ENCODE results near the gene THRA.

The THRA gene

GRCh38 chr17:40026816-40027613, 35.8 kb upstream of the THRA start:
- peak; percentile 49 to 51 for DNase-seq (ENCODE audit: low read depth in 2 of 2)

GRCh38 chr17:40027614-40028012, 35.2 kb upstream of the THRA start:
- DNase-seq (ENCODE audit: low read depth in 2 of 2): no peak

- DNase-seq (ENCODE audit: low read depth in 2 of 2): no peak
Measured at GRCh38 chr17:40028595-40028994, 34.2 kb upstream of the THRA start.

- DNase-seq (ENCODE audit: low read depth in 2 of 2): no peak
Measured at GRCh38 chr17:40031706-40032105, 31.1 kb upstream of the THRA start.

DNA sequence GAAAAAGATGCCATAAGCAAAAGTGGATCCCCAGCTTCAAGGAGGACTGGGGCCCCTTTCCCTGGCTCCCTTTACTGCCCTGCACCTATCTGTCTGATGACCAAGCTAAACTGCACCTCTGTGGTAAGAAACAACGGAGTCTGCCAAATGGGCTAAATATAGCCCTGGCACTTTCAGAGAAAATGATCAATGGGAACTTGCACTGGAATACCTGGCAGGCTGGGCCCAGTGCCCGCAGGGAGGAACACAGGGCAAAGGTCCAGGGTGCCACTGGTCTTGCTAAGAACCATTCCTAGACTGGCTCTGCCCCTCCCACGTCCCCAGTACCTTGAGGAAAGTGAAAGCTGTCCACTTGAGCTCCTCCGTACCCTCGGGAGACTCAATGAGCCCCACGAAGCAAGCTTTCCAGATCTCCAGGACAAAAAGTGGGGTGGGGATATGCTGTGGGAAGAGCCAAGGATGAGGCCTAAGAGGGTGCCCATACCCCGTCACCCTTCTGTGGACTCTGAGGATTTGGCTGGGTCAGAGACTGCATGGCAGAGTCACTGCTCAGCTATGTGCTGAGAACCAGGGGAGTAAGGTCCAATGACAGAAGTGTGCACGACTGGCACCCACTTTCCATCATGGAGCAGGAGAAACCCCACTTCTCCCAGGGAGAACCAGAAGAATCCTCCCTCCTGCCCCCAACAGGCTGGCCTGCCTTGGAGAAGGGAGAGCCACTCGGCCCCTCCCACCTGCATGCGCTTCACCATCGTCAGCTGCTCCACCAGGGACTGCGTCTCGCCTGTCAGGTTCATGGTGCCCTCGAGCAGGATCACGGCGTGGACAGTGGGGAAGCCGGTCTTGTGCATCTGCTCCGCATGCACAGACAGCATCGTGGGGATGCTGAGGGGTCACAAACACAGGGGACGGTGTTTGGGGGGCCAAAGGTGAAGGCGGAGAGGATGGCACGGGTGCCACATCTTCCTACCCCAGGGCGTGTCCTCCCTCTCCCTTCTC, 30.1 kb upstream of the THRA start:
- no peak for DNase-seq (ENCODE audit: low read depth in 2 of 2)

- no peak for DNase-seq (ENCODE audit: low read depth in 2 of 2)
Measured at GRCh38 chr17:40033339-40033738, 29.4 kb upstream of the THRA start.

- DNase-seq (ENCODE audit: low read depth in 2 of 2): no peak
Measured at GRCh38 chr17:40034426-40035161, 28.2 kb upstream of the THRA start.

GRCh38 chr17:40035162-40035559, 27.6 kb upstream of the THRA start:
- no peak for DNase-seq (ENCODE audit: low read depth in 2 of 2)

DNA sequence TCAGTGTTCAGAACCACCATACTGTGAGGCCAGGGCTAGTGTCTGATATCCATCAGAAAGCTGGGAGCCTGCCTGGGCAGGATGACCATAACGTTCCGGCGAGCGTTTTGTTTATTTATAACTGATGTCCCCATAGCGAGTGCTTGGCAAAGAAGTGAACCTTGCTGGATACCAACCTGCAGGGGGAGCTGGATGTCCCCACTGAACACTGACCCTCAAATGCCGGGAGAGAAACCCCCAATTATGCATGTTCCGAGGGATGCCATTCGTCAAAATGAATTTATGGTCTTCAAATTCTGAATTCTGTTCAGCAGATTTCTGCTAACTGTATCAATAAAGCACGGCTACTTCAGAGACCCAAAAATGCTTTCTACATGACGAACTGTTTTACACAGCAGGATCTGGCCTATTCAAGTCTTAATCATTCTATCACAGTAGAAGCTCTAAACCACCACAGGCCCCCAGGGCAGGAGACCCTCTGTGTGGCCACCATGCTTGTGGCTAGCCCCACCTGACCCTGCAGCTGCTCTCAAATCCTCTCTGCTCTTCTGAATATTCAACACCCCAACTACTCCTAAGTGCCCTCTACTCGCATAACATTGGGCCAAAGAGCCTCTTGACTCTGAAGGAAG, 23.8 kb upstream of the THRA start:
- no peak for DNase-seq (ENCODE audit: low read depth in 2 of 2)

DNA sequence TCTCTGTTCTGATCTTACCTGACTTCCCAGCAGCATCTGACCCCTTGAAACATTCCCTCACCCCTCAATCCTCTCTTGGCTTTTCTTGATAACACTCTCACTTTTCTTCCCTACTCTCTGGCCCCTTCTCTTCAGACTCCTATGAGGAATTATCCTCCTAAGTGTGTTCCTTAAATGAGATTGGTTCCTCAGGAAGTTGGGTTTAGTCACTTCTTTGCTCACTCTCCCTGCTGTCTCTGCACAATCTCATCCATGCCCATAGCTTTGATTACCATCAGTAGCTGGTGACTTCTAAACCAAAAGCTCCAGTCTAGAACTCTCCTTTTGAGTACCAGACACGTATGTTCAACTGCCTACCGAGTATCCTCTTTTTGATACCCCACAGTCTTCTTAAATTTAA, 21.6 kb upstream of the THRA start:
- DNase-seq (ENCODE audit: low read depth in 2 of 2): no peak

GRCh38 chr17:40056379-40057015, 6.3 kb upstream of the THRA start:
- no peak for DNase-seq (ENCODE audit: low read depth in 2 of 2)

- DNase-seq (ENCODE audit: low read depth in 2 of 2): no peak
Measured at GRCh38 chr17:40058186-40058784, 4.5 kb upstream of the THRA start.

GRCh38 chr17:40058865-40059264, 3.9 kb upstream of the THRA start:
- no peak for DNase-seq (ENCODE audit: low read depth in 2 of 2)

- DNase-seq (ENCODE audit: low read depth in 2 of 2): no peak
Measured at GRCh38 chr17:40059729-40060475, 2.9 kb upstream of the THRA start.

DNA sequence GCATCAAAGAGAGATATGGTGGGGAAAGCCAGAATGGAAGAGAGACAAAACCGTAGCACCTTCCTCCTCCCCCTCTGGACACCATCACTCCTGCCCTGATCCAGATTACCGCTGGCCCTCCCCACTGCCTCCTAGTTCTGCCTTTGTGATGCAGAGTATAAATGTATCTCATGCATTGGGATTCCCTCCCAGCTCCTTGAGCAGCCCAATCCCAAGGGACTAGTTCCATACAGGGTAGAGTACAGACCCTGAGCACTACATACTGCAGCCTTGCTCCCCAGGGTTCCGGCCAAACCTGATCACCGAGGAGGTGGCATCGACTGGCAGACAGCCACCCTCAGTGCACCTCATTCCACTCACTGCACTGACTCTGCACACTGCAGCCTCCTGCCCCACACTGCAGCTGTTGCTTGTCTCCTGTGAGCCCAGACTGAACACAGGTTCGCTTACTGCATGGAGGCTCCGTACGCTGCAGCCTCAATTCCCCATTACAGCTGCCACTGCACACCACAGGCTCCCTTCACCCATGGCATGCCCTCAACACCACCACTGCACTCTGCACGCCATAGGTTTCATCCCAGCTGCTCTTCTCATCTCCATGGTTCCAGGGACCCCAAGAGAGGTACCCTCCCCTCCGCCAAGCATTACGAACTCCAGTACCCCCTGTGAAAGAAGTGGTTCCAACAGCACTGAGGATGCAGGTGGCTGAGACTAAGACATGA, 1.7 kb upstream of the THRA start:
- no peak for DNase-seq (ENCODE audit: low read depth in 2 of 2)

DNA sequence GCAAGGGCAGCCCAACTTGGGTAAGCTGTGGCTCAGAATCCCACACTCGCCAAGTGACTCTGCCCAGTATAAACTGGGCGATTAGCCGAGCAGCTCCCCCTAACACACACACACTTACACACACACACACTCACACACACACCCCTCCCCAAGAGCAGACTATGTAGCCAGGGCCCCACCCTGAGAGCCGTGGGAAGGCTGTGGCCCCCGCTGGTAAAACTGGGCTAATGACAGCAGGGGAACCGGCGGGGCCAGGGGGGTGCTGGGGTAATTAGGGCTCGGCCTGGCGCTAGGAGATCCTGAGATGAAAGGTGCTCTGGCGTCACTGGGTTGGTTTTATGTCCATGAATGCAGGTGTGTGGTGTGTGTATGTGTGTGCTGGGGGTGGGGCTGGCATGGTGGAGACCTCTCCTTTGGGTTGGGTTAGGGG, 1.1 kb upstream of the THRA start:
- DNase-seq (ENCODE audit: low read depth in 2 of 2): no peak

GRCh38 chr17:40063187-40063771, 514 bp downstream of the THRA start:
- DNase-seq (ENCODE audit: low read depth in 2 of 2): no peak

DNA sequence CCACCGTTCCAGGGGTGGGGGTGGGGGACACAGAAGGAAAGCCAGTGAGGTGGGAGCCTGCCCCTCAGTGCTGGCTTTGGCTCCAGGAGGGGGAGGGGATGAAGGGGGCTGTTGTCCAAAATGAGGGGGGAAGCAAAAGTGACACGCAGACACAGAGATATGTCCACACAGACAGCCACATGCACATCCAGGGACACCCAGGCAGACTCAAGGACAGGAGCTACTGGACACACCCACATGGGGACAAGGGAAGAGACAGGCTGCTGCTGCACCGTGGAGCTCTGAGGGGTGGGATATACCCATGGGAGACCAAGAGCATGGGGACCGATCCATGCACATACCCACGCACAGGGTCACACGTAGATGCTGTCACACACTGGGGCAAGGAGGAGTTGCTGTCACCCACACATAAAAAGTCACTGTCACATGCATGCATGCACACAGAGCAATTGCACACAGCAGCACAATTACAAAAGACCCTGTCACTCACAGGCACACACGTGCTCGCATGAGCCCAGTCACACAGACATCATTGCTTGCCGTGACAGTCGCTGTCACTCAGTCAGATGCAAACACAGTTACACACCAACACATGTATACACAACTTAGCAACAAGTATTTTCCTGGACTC, 1.3 kb downstream of the THRA start:
- no peak for DNase-seq (ENCODE audit: low read depth in 2 of 2)
